Measurements from ENCODE around the gene HINT1.

The HINT1 gene

DNA sequence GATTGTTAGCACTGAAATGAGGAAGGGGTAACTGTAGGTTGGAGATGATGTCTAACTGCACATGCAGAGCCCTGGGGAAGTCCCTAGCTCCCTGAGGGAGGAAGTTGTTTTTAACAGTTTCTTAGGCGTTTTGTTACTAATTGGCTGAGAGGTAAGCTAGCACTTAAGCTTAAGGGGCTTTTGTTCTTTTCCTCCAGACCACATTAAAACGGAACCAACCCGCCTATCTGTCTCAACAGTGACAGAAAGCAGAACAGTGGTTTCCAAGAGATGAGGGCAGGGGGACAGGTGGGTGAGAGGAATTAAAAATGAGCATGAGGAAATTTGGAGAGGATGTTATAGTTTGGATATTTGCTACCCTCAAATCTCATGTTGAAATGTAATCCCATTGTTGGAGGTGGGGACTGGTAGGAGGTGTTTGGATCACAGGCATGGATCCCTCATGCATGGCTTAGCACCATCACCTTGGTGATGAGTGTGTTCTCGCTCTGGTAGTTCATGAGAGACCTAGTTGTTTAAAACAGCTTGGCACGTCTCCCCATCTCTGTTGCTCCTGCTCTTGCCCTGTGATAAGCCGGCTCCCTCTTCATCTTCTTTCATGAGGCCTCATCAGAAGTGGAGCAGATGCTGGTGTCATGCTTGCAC lies 44.6 kb upstream of the HINT1 start:
- Mint-ChIP-seq H3K4me3 (peak overlapping the region; percentile 7), H3K36me3 (ENCODE audit: low read depth) (no peaks in the 10 kb centered on the region), H3K4me1 (peaks cover 26% of the 10 kb centered on the region), H3K27me3 (ENCODE audit: low read depth, poor library complexity) (no peaks in the 10 kb centered on the region), H3K27ac (peak overlapping the region; percentile 51), H3K9me3 (no peaks in the 10 kb centered on the region)
- TF ChIP-seq, protein P1, sequence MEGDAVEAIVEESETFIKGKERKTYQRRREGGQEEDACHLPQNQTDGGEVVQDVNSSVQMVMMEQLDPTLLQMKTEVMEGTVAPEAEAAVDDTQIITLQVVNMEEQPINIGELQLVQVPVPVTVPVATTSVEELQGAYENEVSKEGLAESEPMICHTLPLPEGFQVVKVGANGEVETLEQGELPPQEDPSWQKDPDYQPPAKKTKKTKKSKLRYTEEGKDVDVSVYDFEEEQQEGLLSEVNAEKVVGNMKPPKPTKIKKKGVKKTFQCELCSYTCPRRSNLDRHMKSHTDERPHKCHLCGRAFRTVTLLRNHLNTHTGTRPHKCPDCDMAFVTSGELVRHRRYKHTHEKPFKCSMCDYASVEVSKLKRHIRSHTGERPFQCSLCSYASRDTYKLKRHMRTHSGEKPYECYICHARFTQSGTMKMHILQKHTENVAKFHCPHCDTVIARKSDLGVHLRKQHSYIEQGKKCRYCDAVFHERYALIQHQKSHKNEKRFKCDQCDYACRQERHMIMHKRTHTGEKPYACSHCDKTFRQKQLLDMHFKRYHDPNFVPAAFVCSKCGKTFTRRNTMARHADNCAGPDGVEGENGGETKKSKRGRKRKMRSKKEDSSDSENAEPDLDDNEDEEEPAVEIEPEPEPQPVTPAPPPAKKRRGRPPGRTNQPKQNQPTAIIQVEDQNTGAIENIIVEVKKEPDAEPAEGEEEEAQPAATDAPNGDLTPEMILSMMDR (IDR thresholded peaks at IDR 0.05): no peak
- DNase-seq: no peak

DNA sequence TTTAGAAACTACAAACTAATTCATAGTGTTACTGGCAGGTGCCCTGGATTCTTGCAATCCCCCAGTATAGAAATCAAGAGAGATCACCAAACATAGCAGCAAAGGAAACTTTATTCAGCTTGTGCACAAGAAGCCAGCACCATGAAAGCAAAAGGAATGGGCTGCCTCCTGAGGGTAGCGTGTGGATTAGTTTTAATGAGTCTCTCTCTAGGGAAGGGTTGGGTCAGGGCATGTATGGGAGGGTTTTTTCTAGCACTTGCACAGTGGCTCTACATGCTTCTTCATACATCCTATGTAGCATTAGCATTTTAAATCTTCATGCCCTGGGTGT lies 44.1 kb upstream of the HINT1 start:
- Mint-ChIP-seq H3K4me3 (no peak overlapping the region), H3K36me3 (ENCODE audit: low read depth) (no peaks in the 10 kb centered on the region), H3K9me3 (no peaks in the 10 kb centered on the region), H3K27ac (no peak overlapping the region), H3K27me3 (ENCODE audit: low read depth, poor library complexity) (no peaks in the 10 kb centered on the region), H3K4me1 (peaks cover 22% of the 10 kb centered on the region)
- TF ChIP-seq, protein P1 (IDR thresholded peaks at IDR 0.05): no peak
- no peak for DNase-seq

DNA sequence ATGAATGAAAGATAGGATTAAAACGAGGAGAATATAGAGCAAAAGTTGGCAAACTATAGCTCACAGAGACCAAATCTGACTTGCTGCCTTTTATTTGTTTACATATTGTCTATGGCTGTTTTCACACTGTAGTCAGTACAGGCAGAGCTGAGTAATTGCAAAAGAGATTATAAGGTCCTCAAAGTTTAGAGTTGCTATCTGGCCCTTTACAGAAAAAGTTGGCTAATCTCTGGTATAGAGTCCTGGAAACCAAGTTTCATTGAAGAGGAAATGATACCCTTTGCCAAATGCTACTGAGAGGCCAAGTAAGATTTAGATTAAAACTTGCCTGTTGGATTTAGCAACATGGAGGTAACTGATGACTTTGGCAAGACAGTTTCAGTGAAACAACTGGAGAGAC lies 41.7 kb upstream of the HINT1 start:
- no peaks in the 10 kb centered on the region for H3K9me3 Mint-ChIP-seq
- H3K4me3 Mint-ChIP-seq: no peak overlapping the region
- H3K27ac Mint-ChIP-seq: no peak overlapping the region
- TF ChIP-seq, protein P1 (IDR thresholded peaks at IDR 0.05): no peak
- DNase-seq: no peak
- no peaks in the 10 kb centered on the region for H3K36me3 Mint-ChIP-seq (ENCODE audit: low read depth)
- no peaks in the 10 kb centered on the region for H3K27me3 Mint-ChIP-seq (ENCODE audit: low read depth, poor library complexity)
- peaks cover 22% of the 10 kb centered on the region for H3K4me1 Mint-ChIP-seq

DNA sequence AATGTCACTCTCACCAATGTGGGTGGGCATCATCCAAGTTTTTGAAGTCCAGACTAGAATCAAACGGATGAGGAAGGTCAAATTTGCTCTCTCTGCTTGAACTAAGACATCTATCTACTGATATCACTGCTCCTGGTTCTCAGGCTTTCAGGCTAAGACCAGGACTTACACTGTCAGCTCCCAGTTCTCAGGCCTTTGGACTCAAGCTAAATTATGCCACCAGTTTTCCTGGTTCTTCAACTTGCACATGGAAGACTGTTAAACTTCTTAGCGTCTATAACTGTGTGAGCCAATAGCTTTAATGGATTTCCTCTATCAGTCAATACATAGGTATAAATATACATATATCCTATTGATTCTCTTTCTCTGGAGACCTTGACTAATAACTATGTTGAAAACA lies 41.0 kb upstream of the HINT1 start:
- H3K27ac Mint-ChIP-seq: no peak overlapping the region
- H3K36me3 Mint-ChIP-seq (ENCODE audit: low read depth): no peaks in the 10 kb centered on the region
- H3K4me3 Mint-ChIP-seq: no peak overlapping the region
- H3K27me3 Mint-ChIP-seq (ENCODE audit: low read depth, poor library complexity): no peaks in the 10 kb centered on the region
- DNase-seq: no peak
- H3K4me1 Mint-ChIP-seq: peaks cover 22% of the 10 kb centered on the region
- TF ChIP-seq, protein P1 (IDR thresholded peaks at IDR 0.05): no peak
- H3K9me3 Mint-ChIP-seq: no peaks in the 10 kb centered on the region

DNA sequence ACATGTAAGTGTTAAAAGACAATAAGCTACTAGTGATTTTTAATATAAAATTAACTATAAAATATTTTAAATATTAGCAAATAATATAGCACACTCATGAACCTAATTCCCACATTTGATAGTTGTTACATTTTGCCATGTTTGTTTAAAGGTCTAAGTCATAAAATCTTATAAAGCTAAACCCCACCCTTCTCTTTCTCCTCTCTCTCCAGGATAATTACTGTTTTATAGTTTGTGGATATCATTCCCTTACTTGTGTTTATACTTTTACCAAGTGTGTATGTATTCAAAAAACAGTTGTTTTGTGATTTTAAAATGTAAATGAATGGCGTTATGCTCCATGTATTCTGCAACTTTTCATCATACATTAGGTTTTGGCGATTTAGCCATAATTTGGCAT lies 39.9 kb upstream of the HINT1 start:
- Mint-ChIP-seq H3K36me3 (ENCODE audit: low read depth) (peaks cover 4% of the 10 kb centered on the region), H3K27ac (no peak overlapping the region), H3K27me3 (ENCODE audit: low read depth, poor library complexity) (no peaks in the 10 kb centered on the region), H3K4me1 (peaks cover 11% of the 10 kb centered on the region), H3K4me3 (no peak overlapping the region), H3K9me3 (no peaks in the 10 kb centered on the region)
- TF ChIP-seq, protein P1 (IDR thresholded peaks at IDR 0.05): no peak
- DNase-seq: no peak

DNA sequence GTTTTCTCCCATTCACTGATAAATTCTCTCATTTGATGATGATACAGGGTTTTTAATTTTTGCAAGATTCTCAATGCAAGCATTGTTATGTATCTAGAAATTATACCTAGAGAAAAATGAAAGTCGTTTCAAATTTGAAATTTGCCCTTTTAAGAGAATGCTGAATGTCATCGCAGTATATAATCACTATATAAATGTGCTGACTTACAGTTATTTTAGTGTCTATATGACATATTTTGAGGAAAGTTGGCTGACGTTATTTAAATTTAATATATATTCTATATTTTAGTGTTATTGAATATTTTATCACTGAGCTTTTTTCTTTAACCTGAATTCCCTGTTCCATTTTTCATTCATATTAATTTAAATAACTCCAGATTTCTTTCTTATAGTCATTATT lies 35.5 kb upstream of the HINT1 start:
- TF ChIP-seq, protein P1 (IDR thresholded peaks at IDR 0.05): no peak
- no peak overlapping the region for H3K4me3 Mint-ChIP-seq
- no peaks in the 10 kb centered on the region for H3K9me3 Mint-ChIP-seq
- DNase-seq: no peak
- H3K27me3 Mint-ChIP-seq (ENCODE audit: low read depth, poor library complexity): peaks cover 2% of the 10 kb centered on the region
- H3K4me1 Mint-ChIP-seq: no peaks in the 10 kb centered on the region
- peaks cover 4% of the 10 kb centered on the region for H3K36me3 Mint-ChIP-seq (ENCODE audit: low read depth)
- H3K27ac Mint-ChIP-seq: no peak overlapping the region
